ENCODE results near the gene NKD1.
A peak's percentile ranks its signal among the peaks of the same experiment; 100 is the strongest.

Gene NKD1

GRCh38 chr16:50697421-50697715, 149.2 kb downstream of the NKD1 start:
- H3K4me3 ChIP-seq = peak overlapping the region in 8 of 10 experiments; percentile 7 to 75 (median 30); a peak in 7 of 20 replicates
- peaks cover 58 to 98% (median 92%) of the 10 kb centered on the region in 10 experiments for H3K4me1 ChIP-seq
- peak overlapping the region; percentile 75 to 98 (median 92) for H3K4me2 ChIP-seq
- TF ChIP-seq Cebpa-rat (IDR thresholded peaks at IDR 0.05) = no peak
- peak overlapping the region; percentile 57 to 74 (median 69); a peak in 21 of 22 replicates for H3K9ac ChIP-seq
- peaks cover 0 to 9% (median 0%) of the 10 kb centered on the region in 11 experiments; a peak in 6 of 22 replicates for H3K27me3 ChIP-seq
- H3K36me3 ChIP-seq = peaks cover 0 to 32% (median 0%) of the 10 kb centered on the region in 11 experiments; a peak in 8 of 22 replicates
- no peaks in the 10 kb centered on the region for H4K20me1 ChIP-seq
- no peaks in the 10 kb centered on the region for H3K9me3 ChIP-seq (replicated peaks in 1 of 11)
- peak overlapping the region; percentile 64 to 90 (median 80); a peak in 21 of 22 replicates for H3K27ac ChIP-seq

GRCh38 chr16:50697881-50698767, 149.9 kb downstream of the NKD1 start:
- Histone ChIP-seq H3K4me2 (peak overlapping the region; percentile 75 to 98 (median 92)), H3K9me3 (replicated peaks in 1 of 11) (peaks cover 0 to 3% (median under 1%) of the 10 kb centered on the region in 11 experiments; a peak in 10 of 22 replicates), H3K27ac (peak overlapping the region; percentile 64 to 90 (median 80); a peak in 21 of 22 replicates), H4K20me1 (no peaks in the 10 kb centered on the region), H3K4me1 (peaks cover 61 to 98% (median 96%) of the 10 kb centered on the region in 10 experiments), H3K4me3 (peak overlapping the region in 9 of 10 experiments; percentile 7 to 75 (median 31); a peak in 10 of 20 replicates), H3K9ac (peak overlapping the region; percentile 57 to 74 (median 69); a peak in 21 of 22 replicates), H3K27me3 (peaks cover 0 to 9% (median 0%) of the 10 kb centered on the region in 11 experiments; a peak in 6 of 22 replicates), H3K36me3 (peaks cover 0 to 37% (median 0%) of the 10 kb centered on the region in 11 experiments; a peak in 8 of 22 replicates)
- TF ChIP-seq Cebpa-rat (IDR thresholded peaks at IDR 0.05) = no peak
